ENCODE measurements around the gene HES3. TPM values are rescaled to one million over a fixed set of nuclear protein-coding genes. Genes with fewer than 3 reads are reported as not detected.
A peak's percentile ranks its signal among the peaks of the same experiment; 100 is the strongest.

The HES3 gene, protein sequence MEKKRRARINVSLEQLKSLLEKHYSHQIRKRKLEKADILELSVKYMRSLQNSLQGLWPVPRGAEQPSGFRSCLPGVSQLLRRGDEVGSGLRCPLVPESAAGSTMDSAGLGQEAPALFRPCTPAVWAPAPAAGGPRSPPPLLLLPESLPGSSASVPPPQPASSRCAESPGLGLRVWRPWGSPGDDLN
- polyA plus RNA-seq (2013) = not detected in 2 replicates

DNA sequence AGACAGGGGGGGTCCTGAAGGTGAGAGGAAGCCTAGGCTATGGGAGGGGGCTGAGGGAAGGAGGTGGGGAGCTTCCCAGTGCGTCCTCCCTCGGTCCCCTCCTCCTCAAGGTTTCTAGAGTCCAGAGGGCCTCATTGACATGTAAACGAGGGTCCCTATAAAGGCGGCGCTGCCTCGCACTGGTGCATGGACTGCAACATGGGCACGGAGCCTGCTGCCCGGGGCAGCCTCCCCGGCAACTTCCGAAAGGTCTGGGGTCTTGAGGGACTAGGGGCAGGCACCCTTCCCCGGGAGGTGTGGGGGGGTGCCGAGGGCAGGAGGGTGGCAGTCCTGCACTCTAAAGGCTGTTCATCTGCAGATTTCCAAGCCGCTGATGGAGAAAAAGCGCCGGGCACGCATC is at the start of gene HES3:
Gene HES3 (plus strand): TSS at position 187 of the 400 bp plus-strand sequence. CDS start 187 bp downstream, at position 374.
- no peak within 1 kb of the TSS for H3K9ac ChIP-seq (ENCODE audit: low read length)
- peaks cover 14% of the 10 kb centered on the region for H3K9me3 ChIP-seq (ENCODE audit: insufficient read depth, low read depth, low read length)
- no peaks in the 10 kb centered on the region for H3K36me3 ChIP-seq (ENCODE audit: control insufficient read depth in 1 of 2, insufficient read depth in 2 of 2, low read length in 2 of 2)
- H2BK120ac ChIP-seq (ENCODE audit: insufficient read depth, low read length, poor library complexity) = no peak within 1 kb of the TSS
- H2BK5ac ChIP-seq (ENCODE audit: low read depth, low read length, poor library complexity) = no peak within 1 kb of the TSS
- no peak within 1 kb of the TSS for H3K14ac ChIP-seq (ENCODE audit: low read length)
- peaks cover 77% of the 10 kb centered on the region for H3K27me3 ChIP-seq (ENCODE audit: insufficient read depth, low read length)
- no CpG with 5 or more reads among the region's 16 CpGs for WGBS (ENCODE audit: extremely low coverage, insufficient coverage, insufficient read length)
- no peaks in the 10 kb centered on the region for H3K79me2 ChIP-seq (ENCODE audit: control insufficient read depth, insufficient read depth, low read length, poor library complexity)
- no peak within 1 kb of the TSS for H2AFZ ChIP-seq (ENCODE audit: insufficient read depth, low read length, poor library complexity)
- H2BK12ac ChIP-seq (ENCODE audit: low read length) = no peak within 1 kb of the TSS
- no peak within 1 kb of the TSS for H4K91ac ChIP-seq (ENCODE audit: low read depth, low read length)
- H3K79me1 ChIP-seq (ENCODE audit: low read length) = no peaks in the 10 kb centered on the region
- H3K4me1 ChIP-seq (ENCODE audit: control insufficient read depth in 1 of 2, insufficient read depth in 2 of 2, low read length in 2 of 2) = peaks cover under 1 to 2% of the 10 kb centered on the region in 2 experiments
- H3K23ac ChIP-seq (ENCODE audit: low read length) = no peak within 1 kb of the TSS
- H3K18ac ChIP-seq (ENCODE audit: low read length) = no peak within 1 kb of the TSS
- H4K12ac ChIP-seq (ENCODE audit: low read depth, low read length) = no peak within 1 kb of the TSS
- no peak within 1 kb of the TSS for H3K4ac ChIP-seq (ENCODE audit: low read depth, low read length)
- H3K4me2 ChIP-seq (ENCODE audit: low read length) = no peak within 1 kb of the TSS
- DNase-seq = no peak
- H3K27ac ChIP-seq (ENCODE audit: low read depth, low read length) = no peak within 1 kb of the TSS
- no peak within 1 kb of the TSS for H3K4me3 ChIP-seq (ENCODE audit: low read depth, low read length)
- H2AK5ac ChIP-seq (ENCODE audit: low read length) = no peak within 1 kb of the TSS
- no peak within 1 kb of the TSS for H4K8ac ChIP-seq (ENCODE audit: low read depth, low read length)

- H3K4me3 ChIP-seq (ENCODE audit: low read depth, low read length) = no peak overlapping the region
Measured at GRCh38 chr1:6197746-6198427, 46.1 kb upstream of the HES3 start.

GRCh38 chr1:6198646-6199297 is 45.2 kb upstream of the HES3 start:
- Histone ChIP-seq H3K18ac (ENCODE audit: low read length) (peak overlapping the region; percentile 88), H3K4me1 (ENCODE audit: control insufficient read depth in 1 of 2, insufficient read depth in 2 of 2, low read length in 2 of 2) (peaks cover 4 to 5% of the 10 kb centered on the region in 2 experiments), H2AFZ (ENCODE audit: insufficient read depth, low read length, poor library complexity) (peak overlapping the region; percentile 77), H3K23ac (ENCODE audit: low read length) (no peak overlapping the region), H3K9me3 (ENCODE audit: insufficient read depth, low read depth, low read length) (no peaks in the 10 kb centered on the region), H3K4me3 (ENCODE audit: low read depth, low read length) (peak overlapping the region; percentile 100), H2BK12ac (ENCODE audit: low read length) (no peak overlapping the region), H4K12ac (ENCODE audit: low read depth, low read length) (peak overlapping the region; percentile 93), H2AK5ac (ENCODE audit: low read length) (peak overlapping the region; percentile 25), H4K8ac (ENCODE audit: low read depth, low read length) (peak overlapping the region; percentile 83), H3K27me3 (ENCODE audit: insufficient read depth, low read length) (no peaks in the 10 kb centered on the region), H3K4ac (ENCODE audit: low read depth, low read length) (peak overlapping the region; percentile 92), H4K91ac (ENCODE audit: low read depth, low read length) (peak overlapping the region; percentile 85), H3K36me3 (ENCODE audit: control insufficient read depth in 1 of 2, insufficient read depth in 2 of 2, low read length in 2 of 2) (peaks cover 25 to 28% of the 10 kb centered on the region in 2 experiments), H3K79me1 (ENCODE audit: low read length) (peaks cover 12% of the 10 kb centered on the region), H2BK5ac (ENCODE audit: low read depth, low read length, poor library complexity) (peak overlapping the region; percentile 70), H3K27ac (ENCODE audit: low read depth, low read length) (peak overlapping the region; percentile 54), H3K9ac (ENCODE audit: low read length) (peak overlapping the region; percentile 99), H2BK120ac (ENCODE audit: insufficient read depth, low read length, poor library complexity) (peak overlapping the region; percentile 12), H3K14ac (ENCODE audit: low read length) (peak overlapping the region; percentile 96), H3K4me2 (ENCODE audit: low read length) (peak overlapping the region; percentile 56), H3K79me2 (ENCODE audit: control insufficient read depth, insufficient read depth, low read length, poor library complexity) (peaks cover 13% of the 10 kb centered on the region)
- WGBS (ENCODE audit: extremely low coverage, insufficient coverage, insufficient read length) = no CpG with 5 or more reads among the region's 31 CpGs
- peak in 1 of 2 donors; percentile 12 for DNase-seq

More at GRCh38 chr1:6197746-6198427, 46.1 kb upstream of the HES3 start:
- DNase-seq = no peak
- no peak overlapping the region for H3K23ac ChIP-seq (ENCODE audit: low read length)
- no peaks in the 10 kb centered on the region for H3K27me3 ChIP-seq (ENCODE audit: insufficient read depth, low read length)
- no peak overlapping the region for H3K18ac ChIP-seq (ENCODE audit: low read length)
- no peak overlapping the region for H3K14ac ChIP-seq (ENCODE audit: low read length)
- H3K27ac ChIP-seq (ENCODE audit: low read depth, low read length) = no peak overlapping the region
- no peak overlapping the region for H4K8ac ChIP-seq (ENCODE audit: low read depth, low read length)
- H4K91ac ChIP-seq (ENCODE audit: low read depth, low read length) = no peak overlapping the region
- peaks cover 4 to 5% of the 10 kb centered on the region in 2 experiments for H3K4me1 ChIP-seq (ENCODE audit: control insufficient read depth in 1 of 2, insufficient read depth in 2 of 2, low read length in 2 of 2)
- H2AFZ ChIP-seq (ENCODE audit: insufficient read depth, low read length, poor library complexity) = no peak overlapping the region
- peak overlapping the region; percentile 56 for H3K4me2 ChIP-seq (ENCODE audit: low read length)
- H2AK5ac ChIP-seq (ENCODE audit: low read length) = no peak overlapping the region
- H3K9me3 ChIP-seq (ENCODE audit: insufficient read depth, low read depth, low read length) = no peaks in the 10 kb centered on the region
- peaks cover 33 to 37% of the 10 kb centered on the region in 2 experiments for H3K36me3 ChIP-seq (ENCODE audit: control insufficient read depth in 1 of 2, insufficient read depth in 2 of 2, low read length in 2 of 2)
- peaks cover 12% of the 10 kb centered on the region for H3K79me1 ChIP-seq (ENCODE audit: low read length)
- peak overlapping the region; percentile 84 for H3K4ac ChIP-seq (ENCODE audit: low read depth, low read length)
- no peak overlapping the region for H2BK5ac ChIP-seq (ENCODE audit: low read depth, low read length, poor library complexity)
- no peak overlapping the region for H2BK120ac ChIP-seq (ENCODE audit: insufficient read depth, low read length, poor library complexity)
- no peak overlapping the region for H2BK12ac ChIP-seq (ENCODE audit: low read length)
- no peak overlapping the region for H3K9ac ChIP-seq (ENCODE audit: low read length)
- H4K12ac ChIP-seq (ENCODE audit: low read depth, low read length) = no peak overlapping the region
- peaks cover 13% of the 10 kb centered on the region for H3K79me2 ChIP-seq (ENCODE audit: control insufficient read depth, insufficient read depth, low read length, poor library complexity)
- no CpG with 5 or more reads among the region's 6 CpGs for WGBS (ENCODE audit: extremely low coverage, insufficient coverage, insufficient read length)

DNA sequence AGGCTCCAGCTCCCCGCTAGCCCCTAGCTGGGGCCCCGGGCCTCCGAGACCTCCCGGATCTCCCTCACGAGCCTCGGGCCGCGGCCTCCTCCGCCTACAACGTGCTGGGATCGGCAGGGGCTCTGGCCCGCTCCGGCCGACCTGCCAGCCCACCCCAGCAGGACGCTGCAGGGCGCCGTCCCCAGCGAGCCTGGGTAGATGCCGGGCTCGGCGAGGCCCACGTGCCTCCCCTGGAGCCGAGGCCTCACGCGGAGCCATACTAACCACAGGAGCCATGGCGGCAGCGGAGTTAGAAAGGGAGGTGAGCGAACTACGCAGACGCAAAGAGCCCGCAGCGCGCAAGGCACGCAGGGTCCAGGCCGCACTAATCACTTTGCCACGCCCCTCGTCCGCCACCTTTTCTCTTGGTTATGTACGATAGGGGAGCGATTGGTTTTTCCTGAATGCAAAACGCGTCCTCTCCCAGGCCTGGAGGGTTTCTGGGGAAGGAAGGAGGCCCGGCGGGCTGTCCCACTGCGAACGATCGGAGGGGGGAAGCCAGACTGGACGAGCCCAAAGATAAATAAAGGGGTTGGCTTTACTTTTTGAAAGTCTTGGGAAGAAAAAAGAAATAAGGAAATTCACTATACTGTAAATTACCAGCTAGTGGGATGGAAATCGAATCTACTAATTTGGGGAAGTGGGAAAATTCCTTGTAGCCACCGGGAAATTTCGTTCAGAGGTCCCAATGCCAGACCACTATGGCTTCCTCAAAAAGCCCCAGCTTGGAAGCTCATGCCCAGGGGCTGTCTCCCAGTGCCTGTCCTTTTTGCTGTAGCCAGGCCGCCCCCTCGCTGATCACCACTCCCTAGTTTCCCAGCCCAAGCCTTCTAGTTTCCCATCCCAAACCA is 44.4 kb upstream of the HES3 start, which contains the start of gene RPL22:
Gene RPL22 (minus strand): TSS at position 298 of the 890 bp plus-strand sequence. CDS start 22 bp downstream, at position 276.
- peak within 1 kb of the TSS; percentile 91 for H4K91ac ChIP-seq (ENCODE audit: low read depth, low read length)

More for the DNA sequence above, 44.4 kb upstream of the HES3 start, which contains the start of gene RPL22:
- Histone ChIP-seq H2AK5ac (ENCODE audit: low read length) (peak within 1 kb of the TSS; percentile 69), H3K23ac (ENCODE audit: low read length) (no peak within 1 kb of the TSS), H3K4me1 (ENCODE audit: control insufficient read depth in 1 of 2, insufficient read depth in 2 of 2, low read length in 2 of 2) (peaks cover 4 to 5% of the 10 kb centered on the region in 2 experiments), H3K36me3 (ENCODE audit: control insufficient read depth in 1 of 2, insufficient read depth in 2 of 2, low read length in 2 of 2) (peaks cover 19 to 20% of the 10 kb centered on the region in 2 experiments), H3K14ac (ENCODE audit: low read length) (peak within 1 kb of the TSS; percentile 96), H2BK120ac (ENCODE audit: insufficient read depth, low read length, poor library complexity) (peak within 1 kb of the TSS; percentile 82), H3K4me2 (ENCODE audit: low read length) (peak within 1 kb of the TSS; percentile 56), H2BK12ac (ENCODE audit: low read length) (no peak within 1 kb of the TSS), H3K79me2 (ENCODE audit: control insufficient read depth, insufficient read depth, low read length, poor library complexity) (peaks cover 13% of the 10 kb centered on the region), H2BK5ac (ENCODE audit: low read depth, low read length, poor library complexity) (peak within 1 kb of the TSS; percentile 71), H3K27ac (ENCODE audit: low read depth, low read length) (peak within 1 kb of the TSS; percentile 54), H3K4me3 (ENCODE audit: low read depth, low read length) (peak within 1 kb of the TSS; percentile 100), H4K8ac (ENCODE audit: low read depth, low read length) (peak within 1 kb of the TSS; percentile 95), H3K4ac (ENCODE audit: low read depth, low read length) (peak within 1 kb of the TSS; percentile 92), H3K18ac (ENCODE audit: low read length) (peak within 1 kb of the TSS; percentile 88), H2AFZ (ENCODE audit: insufficient read depth, low read length, poor library complexity) (peak within 1 kb of the TSS; percentile 77), H3K9me3 (ENCODE audit: insufficient read depth, low read depth, low read length) (no peaks in the 10 kb centered on the region), H3K9ac (ENCODE audit: low read length) (peak within 1 kb of the TSS; percentile 99), H3K27me3 (ENCODE audit: insufficient read depth, low read length) (no peaks in the 10 kb centered on the region), H4K12ac (ENCODE audit: low read depth, low read length) (peak within 1 kb of the TSS; percentile 93), H3K79me1 (ENCODE audit: low read length) (peaks cover 12% of the 10 kb centered on the region)
- DNase-seq = peak; percentile 99 to 100
- WGBS (ENCODE audit: extremely low coverage, insufficient coverage, insufficient read length) = no CpG with 5 or more reads among the region's 53 CpGs

All from trophoblast cell (in vitro differentiated cells and primary cell).